Sigmoid colon (tissue), 4 donors: ENCODE measurements around the gene EMP3.

Experiments used
- CTCF ChIP-seq, 4 experiments: fragments of 450-650 bp in 3 of 4; fragments of 200-600 bp in 1 of 4; IDR thresholded peaks; one replicate each; pipeline ENCODE4 v1.5.1; 2016 to 2019; ENCODE audit warnings: antibody characterized with exemption in 4 of 4, mild to moderate bottlenecking in 3 of 4, moderate library complexity in 2 of 4
- POLR2AphosphoS5 ChIP-seq, 4 donors: sonication (generic); formaldehyde crosslinking; IDR thresholded peaks; one replicate each; pipeline ENCODE4 v1.6.1; 2017; ENCODE audit warnings: antibody characterized with exemption in 4 of 4

DNA sequence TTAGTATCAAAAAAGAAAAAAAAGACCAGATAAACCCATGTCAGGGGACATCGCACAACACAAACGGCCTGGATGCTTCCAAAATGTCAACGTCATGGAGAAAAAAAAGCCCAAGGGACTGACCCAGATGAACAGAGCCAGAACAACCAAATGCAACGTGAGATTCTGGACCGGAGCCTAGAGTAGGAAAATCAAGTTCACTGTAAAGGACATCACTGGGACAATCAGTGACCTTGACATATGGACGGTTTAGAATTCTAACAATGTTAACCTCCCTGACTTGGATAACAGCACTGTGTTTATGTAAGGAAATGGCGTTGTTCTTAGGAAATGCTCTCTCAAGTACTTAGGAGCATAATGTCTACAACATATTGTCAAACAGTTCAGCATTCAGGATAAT lies 15.1 kb upstream of the EMP3 start:
- TF ChIP-seq CTCF (IDR thresholded peaks at IDR 0.05) (no peak), POLR2AphosphoS5 (IDR thresholded peaks at IDR 0.05) (peak in 1 of 4 donors; percentile 21)
